Keratinocyte (primary cell): ENCODE results near the gene VAC14.

Experiments used
- EZH2 ChIP-seq: IDR thresholded peaks from one replicate; pipeline ENCODE4 v1.6.1; 2012; ENCODE audit warnings: inconsistent platforms, mild to moderate bottlenecking, low read length, moderate library complexity
- TF ChIP-seq, protein P1 (sequence below), 3 experiments: IDR thresholded peaks in 1 of 3; conservative IDR thresholded peaks in 1 of 3; optimal IDR thresholded peaks in 1 of 3; 2 replicates in 2 of 3; 3 replicates in 1 of 3; pipeline versions ENCODE3 to v1.5.1; 2011; ENCODE audit warnings: low read length in 3 of 3, mild to moderate bottlenecking in 3 of 3, moderate library complexity in 2 of 3, control low read depth in 1 of 3, inconsistent platforms in 1 of 3; ENCODE audit not compliant: insufficient read depth in 2 of 3; ENCODE audit errors: extremely low read depth in 1 of 3

DNA sequence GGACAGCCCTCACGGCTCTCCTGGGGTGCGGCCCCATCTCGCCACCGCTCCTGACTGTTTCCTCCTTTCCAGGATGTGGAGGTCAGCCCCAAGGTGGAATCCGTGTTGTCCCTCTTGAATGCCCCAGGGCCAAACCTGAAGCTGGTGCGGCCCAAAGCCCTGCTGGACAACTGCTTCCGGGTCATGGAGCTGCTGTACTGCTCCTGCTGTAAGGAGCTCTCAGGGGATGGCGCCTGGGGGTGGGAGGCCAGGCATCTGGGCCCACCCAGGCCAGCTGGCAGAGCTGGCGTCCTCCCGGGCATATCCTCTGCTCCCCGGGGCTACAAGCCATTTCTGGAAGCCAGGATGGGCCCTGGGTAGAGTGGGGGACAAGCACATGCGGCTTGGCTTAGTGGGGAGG, 141.4 kb downstream of the VAC14 start:
- TF ChIP-seq, protein P1, sequence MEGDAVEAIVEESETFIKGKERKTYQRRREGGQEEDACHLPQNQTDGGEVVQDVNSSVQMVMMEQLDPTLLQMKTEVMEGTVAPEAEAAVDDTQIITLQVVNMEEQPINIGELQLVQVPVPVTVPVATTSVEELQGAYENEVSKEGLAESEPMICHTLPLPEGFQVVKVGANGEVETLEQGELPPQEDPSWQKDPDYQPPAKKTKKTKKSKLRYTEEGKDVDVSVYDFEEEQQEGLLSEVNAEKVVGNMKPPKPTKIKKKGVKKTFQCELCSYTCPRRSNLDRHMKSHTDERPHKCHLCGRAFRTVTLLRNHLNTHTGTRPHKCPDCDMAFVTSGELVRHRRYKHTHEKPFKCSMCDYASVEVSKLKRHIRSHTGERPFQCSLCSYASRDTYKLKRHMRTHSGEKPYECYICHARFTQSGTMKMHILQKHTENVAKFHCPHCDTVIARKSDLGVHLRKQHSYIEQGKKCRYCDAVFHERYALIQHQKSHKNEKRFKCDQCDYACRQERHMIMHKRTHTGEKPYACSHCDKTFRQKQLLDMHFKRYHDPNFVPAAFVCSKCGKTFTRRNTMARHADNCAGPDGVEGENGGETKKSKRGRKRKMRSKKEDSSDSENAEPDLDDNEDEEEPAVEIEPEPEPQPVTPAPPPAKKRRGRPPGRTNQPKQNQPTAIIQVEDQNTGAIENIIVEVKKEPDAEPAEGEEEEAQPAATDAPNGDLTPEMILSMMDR (optimal IDR thresholded peaks at IDR 0.05 in 1 of 3, IDR thresholded peaks at IDR 0.05 in 1 of 3, conservative IDR thresholded peaks at IDR 0.05 in 1 of 3; ENCODE audit: extremely low read depth in 1 of 3, insufficient read depth in 2 of 3, low read length in 3 of 3) = no peak
- TF ChIP-seq EZH2 = no peak
